Mucosa of stomach (tissue), 1 donor: ENCODE measurements around the gene EFNA5.

Experiments
- H3K27me3 ChIP-seq: one replicate; pipeline ENCODE4 v1.7.0; 2013; ENCODE audit warnings: mild to moderate bottlenecking, low read length; ENCODE audit not compliant: control insufficient read depth, insufficient read depth
- H3K36me3 ChIP-seq: one replicate; pipeline ENCODE4 v1.7.0; 2013; ENCODE audit warnings: low read length; ENCODE audit not compliant: control insufficient read depth, insufficient read depth
- H3K4me1 ChIP-seq: one replicate; pipeline ENCODE4 v1.7.0; 2013; ENCODE audit warnings: mild to moderate bottlenecking, low read length; ENCODE audit not compliant: control insufficient read depth, insufficient read depth
- H3K4me3 ChIP-seq: one replicate; pipeline ENCODE4 v1.7.0; 2013; ENCODE audit warnings: low read length
- H3K9ac ChIP-seq: one replicate; pipeline ENCODE4 v1.7.0; 2013; ENCODE audit warnings: mild to moderate bottlenecking, low read length, moderate library complexity
- H3K9me3 ChIP-seq: one replicate; pipeline ENCODE4 v1.7.0; 2013; ENCODE audit warnings: mild to moderate bottlenecking, low read length, moderate library complexity; ENCODE audit not compliant: control insufficient read depth
- donor health status: Pancreatic carcinoma.

The EFNA5 gene

DNA sequence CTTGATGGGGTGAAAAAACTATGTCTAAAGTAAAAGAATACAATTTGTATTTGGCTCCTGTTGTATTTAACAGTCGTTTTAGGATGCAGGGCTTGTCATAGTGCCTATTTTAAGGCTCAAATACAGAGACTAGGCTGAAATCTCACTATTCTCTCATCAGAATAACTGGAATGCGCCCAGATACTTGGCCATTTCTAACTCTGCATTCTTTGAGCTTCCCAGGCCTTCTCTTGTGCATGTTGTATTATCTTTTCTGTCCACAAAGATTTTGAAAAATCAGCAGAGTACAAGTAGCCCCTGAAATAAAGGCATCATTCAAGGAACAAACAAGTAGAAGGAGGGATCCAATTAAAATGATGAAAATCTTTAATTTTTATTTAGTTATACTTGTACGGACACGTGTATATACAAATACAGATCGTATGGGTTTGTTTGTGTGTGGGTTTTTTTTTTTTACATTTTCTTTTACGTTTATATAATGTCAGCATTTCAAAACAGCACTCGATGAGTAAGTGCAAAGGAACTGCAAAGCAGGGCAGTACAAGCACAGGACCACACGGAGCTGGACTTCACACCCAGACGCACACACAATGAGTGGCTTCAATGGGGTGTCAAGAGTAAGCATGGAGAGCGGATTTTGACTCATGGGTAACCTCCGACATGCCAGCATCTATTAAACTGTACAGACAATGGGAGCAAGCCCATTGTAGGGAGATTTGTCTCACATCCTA is 294.0 kb downstream of the EFNA5 start:
- Histone ChIP-seq H3K9ac (no peak overlapping the region), H3K9me3 (no peaks in the 10 kb centered on the region), H3K4me3 (no peak overlapping the region), H3K36me3 (no peaks in the 10 kb centered on the region), H3K4me1 (peaks cover 14% of the 10 kb centered on the region), H3K27me3 (no peaks in the 10 kb centered on the region)

DNA sequence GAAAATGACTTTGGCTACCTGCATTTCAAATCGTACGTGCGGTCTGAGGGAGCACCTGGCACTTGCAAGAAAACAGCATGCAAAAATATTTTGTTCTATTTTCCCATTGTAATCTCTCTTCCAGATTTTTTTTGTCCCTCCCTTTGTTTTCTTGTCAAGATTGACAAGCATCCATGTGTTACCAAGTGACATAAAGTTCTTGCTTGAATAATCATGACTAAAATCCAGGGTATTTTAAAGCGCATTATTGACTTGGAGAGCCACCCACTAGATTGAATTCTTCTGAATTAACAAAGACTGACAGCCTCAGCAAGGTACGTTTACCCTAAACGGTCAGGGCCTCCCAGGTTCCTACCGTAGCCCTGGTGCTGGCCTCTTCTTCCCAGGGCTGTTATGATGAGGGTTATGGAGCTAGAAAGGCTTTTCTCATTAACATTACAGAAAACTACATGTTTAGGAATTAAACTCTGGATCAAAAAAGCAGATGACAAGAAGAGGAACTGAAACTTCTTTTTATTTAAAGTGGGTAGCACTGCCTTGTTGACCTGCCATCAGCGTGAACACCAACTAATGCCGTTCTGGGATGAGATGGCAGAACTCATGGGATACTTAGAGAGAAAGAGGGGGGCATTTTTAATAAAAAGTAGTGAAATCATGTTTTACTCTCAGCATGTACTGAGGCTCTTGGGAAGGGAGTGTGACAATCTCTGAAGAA is 297.0 kb downstream of the EFNA5 start:
- H3K4me1 ChIP-seq, result no peaks in the 10 kb centered on the region
- no peaks in the 10 kb centered on the region for H3K9me3 ChIP-seq
- no peaks in the 10 kb centered on the region for H3K36me3 ChIP-seq
- no peak overlapping the region for H3K4me3 ChIP-seq
- no peaks in the 10 kb centered on the region for H3K27me3 ChIP-seq
- no peak overlapping the region for H3K9ac ChIP-seq

DNA sequence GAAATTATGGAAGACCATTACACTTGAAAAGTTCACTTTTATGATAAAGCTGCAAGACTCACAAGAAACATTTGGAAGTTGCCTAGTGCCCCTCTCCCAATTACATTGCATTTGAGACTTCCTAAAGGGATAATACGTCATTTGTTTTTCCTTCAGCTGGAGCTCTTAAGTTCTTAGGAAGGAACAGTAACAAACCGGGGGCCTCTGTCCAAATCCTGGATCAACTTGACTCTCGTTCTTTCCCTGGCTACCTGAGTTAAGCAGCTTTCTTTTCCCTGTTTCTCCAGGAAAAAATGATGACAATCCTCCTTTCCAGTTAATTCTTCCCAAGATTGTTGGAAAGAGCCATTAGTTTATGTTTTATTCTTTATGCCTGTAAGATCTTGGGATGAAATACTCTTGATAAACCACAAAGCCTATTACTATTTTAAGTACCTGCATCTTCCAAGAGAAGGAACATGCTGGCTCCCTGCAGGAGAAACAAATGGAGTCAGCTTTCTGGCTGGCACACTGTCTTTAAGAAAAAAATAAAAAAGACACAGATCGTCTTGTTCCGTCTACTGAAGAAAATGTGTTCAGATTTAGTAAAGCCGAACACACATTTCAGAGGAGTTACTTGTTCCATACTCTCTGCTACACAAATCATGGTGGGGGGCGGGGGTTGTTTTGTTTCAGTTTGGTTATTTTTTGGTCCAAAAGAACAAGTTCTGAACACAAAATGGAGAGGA is 297.9 kb downstream of the EFNA5 start:
- Histone ChIP-seq H3K27me3 (no peaks in the 10 kb centered on the region), H3K4me1 (no peaks in the 10 kb centered on the region), H3K4me3 (no peak overlapping the region), H3K9me3 (no peaks in the 10 kb centered on the region), H3K36me3 (no peaks in the 10 kb centered on the region), H3K9ac (no peak overlapping the region)

DNA sequence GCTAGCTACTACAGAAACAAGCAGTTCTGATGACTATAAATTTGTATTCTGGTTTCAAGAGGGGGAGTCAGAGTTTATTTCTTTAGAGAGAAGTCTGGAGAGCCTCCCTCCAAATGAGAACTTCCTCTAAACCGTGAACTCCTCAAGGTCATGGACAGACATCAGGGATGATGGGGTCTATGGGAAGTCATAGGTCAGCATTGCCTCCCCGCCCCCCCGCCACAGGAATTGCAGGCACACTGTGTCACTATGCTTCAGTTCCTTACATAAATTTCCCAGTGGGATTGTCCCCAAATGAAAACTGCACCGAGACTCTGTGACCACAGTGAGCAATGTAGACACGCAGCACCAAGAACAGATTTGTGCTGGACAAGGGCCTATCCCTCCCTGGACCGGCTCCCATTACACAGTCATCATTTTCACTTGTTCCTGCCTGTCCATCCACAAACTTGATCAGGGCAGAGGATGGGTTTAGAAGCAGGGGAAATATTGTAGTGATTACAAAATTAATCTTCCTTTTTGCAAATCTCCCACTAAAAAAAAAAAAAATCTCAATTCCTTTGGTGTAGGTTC is 300.3 kb downstream of the EFNA5 start:
- Histone ChIP-seq H3K36me3 (no peaks in the 10 kb centered on the region), H3K4me3 (no peak overlapping the region), H3K4me1 (no peaks in the 10 kb centered on the region), H3K27me3 (no peaks in the 10 kb centered on the region), H3K9ac (no peak overlapping the region), H3K9me3 (no peaks in the 10 kb centered on the region)

DNA sequence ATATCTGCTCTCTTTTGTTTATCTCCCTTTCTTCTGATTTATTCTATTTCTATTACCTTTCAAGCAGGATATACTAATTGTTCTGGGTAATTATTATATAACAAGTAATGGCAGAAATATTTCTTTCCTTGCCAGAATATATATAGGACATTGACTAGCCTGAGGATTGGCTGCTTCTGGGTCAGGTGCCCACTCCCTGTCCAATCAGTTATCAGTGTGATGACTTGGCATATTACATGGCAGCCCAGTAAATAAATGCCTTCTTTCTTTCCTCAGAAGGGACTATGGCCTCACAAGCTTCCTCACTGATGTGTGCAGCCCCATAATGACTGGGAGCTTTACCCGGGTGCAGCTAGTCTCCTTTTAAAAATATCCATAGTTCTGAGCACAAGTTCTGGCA is 301.1 kb downstream of the EFNA5 start:
- Histone ChIP-seq H3K27me3 (no peaks in the 10 kb centered on the region), H3K9me3 (no peaks in the 10 kb centered on the region), H3K36me3 (no peaks in the 10 kb centered on the region), H3K9ac (no peak overlapping the region), H3K4me1 (no peaks in the 10 kb centered on the region), H3K4me3 (no peak overlapping the region)

DNA sequence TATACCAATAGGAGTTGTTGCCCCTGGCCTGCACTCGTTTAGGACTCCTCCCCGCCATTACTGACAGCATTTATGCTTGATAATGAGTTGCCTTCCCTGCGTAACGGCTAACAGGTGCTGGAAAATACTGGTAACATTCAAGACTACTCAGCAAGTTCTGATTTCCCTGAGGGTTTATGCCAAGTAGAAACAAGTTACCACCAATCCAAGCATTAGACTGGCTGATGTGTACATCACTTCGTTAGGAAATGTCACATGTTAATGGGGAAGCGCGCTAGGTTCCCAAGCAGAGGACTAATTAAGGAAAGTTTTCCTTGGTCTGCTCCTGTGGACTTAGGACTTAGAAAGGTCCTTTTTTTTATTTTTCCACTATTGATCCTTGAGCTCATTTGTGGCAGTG is 302.1 kb downstream of the EFNA5 start:
- Histone ChIP-seq H3K4me3 (no peak overlapping the region), H3K27me3 (no peaks in the 10 kb centered on the region), H3K9me3 (no peaks in the 10 kb centered on the region), H3K4me1 (no peaks in the 10 kb centered on the region), H3K36me3 (no peaks in the 10 kb centered on the region), H3K9ac (no peak overlapping the region)

DNA sequence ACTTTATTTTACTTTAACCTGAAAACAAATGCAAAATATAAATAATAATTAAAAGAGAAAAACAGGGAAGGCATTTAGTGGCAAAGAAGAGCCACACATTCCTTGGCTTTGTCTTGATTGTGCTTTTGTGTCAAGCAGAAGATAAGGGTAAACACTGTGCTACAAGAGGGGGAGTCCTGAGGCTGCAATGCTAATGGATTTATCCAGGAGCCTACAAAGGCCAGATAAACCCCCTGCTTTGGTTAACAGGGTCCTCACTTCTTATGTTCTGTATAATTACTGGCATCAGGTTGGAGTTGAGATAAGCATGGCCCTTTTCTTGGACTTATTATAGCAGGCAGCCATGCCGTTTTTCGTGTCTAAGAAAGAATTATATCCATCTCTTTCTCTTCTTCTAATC is 302.8 kb downstream of the EFNA5 start:
- Histone ChIP-seq H3K9me3 (no peaks in the 10 kb centered on the region), H3K36me3 (no peaks in the 10 kb centered on the region), H3K27me3 (no peaks in the 10 kb centered on the region), H3K9ac (no peak overlapping the region), H3K4me1 (no peaks in the 10 kb centered on the region), H3K4me3 (no peak overlapping the region)

DNA sequence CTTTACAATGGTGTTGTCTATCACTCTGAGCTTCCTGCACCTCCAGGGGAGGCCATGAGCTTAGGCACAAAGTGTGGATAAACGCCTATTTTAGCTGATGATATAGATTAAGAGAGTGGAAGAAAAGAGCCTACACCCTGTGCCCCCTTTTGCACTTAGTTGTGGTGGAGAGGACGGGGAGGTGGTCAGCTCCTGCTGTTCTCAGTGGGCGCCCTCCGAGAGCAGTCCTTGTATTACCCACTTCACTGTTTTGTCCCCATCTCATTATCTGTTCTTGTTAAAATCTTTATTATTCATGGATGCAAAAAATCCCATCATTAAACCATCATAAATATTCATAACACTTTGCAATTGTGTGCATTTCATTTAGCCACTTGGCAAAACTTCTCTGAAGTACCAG is 303.3 kb downstream of the EFNA5 start:
- H3K36me3 ChIP-seq, result no peaks in the 10 kb centered on the region
- no peaks in the 10 kb centered on the region for H3K27me3 ChIP-seq
- H3K4me1 ChIP-seq, result no peaks in the 10 kb centered on the region
- H3K9ac ChIP-seq, result no peak overlapping the region
- H3K9me3 ChIP-seq, result no peaks in the 10 kb centered on the region
- H3K4me3 ChIP-seq, result no peak overlapping the region

DNA sequence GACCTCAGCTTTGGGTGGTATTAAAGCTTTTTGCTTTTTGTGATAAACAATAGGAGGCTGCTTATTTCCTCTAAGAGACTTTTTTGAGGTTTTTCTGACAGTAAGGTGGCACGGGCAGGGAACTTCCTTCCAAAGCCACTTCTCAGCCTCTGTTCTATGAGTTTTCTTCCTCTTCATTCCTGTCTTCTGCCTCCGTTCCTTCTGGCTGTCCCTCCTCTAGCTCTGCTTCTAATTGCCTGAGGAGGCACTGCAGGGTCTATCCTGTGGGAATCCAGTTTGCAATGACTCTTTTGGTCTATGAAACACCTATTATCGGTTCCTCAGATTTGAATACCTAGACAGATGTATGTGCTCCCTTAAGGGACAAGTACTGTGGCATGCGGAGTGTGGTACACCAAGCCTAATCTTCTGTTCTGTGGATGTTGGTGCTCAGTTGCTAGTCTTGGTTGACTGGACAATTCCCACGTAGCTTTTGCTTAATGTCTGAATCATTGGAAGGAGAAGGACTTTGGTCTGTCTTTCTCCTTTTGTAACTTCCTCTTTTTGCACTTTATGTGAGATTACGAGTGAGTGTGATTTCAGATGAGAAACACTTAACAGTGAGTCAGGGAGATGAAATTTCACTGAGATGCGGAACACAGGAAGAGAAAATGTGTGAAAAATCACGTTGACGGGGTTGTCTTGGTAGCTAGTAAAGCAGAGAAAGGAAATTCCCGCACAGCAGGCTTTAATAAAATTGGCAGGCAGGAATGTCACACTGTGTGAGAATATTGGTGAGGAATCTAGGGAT is 305.2 kb downstream of the EFNA5 start:
- Histone ChIP-seq H3K9me3 (no peaks in the 10 kb centered on the region), H3K9ac (no peak overlapping the region), H3K27me3 (no peaks in the 10 kb centered on the region), H3K4me1 (no peaks in the 10 kb centered on the region), H3K4me3 (no peak overlapping the region), H3K36me3 (no peaks in the 10 kb centered on the region)

DNA sequence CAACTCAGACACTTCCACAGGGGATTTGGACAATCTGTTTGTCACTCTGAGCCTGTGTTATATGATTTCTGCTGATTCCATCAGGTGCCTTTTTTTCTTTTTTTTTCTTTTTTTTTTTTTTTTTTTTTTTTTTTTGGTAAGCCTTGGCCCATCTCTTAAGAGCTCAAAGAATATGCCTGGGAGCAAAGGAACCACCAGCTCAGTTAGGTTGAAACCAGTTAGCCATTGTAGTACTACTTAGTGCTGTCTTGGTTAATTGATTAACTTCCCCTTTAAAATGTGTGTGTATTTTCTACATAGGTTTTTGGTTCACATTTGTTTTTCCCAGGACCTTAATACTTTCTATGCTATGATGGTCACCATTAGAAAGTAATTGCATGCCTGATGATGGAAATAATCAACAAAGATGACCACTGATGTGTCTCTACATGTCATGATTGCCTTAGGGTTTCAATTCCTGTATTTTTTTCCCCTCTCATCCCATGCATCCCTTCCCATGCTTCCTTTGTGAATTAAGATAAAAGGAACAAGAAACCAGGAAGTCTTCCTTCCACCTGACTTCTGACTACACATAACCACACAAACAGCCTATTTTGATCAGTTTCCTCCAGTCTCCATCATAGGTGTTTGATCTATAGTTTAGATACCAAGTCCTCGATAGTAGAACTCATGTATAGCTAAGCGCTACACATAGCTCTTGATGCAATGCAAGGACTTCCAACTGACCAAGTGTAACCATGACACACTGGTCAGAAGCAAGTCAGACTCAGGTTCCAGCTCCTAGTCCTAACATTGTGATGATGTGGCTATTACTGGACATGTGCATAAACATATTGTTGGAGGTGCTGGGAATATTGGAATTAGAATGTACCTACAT is 306.1 kb downstream of the EFNA5 start:
- no peaks in the 10 kb centered on the region for H3K36me3 ChIP-seq
- H3K4me3 ChIP-seq, result no peak overlapping the region
- H3K9me3 ChIP-seq, result no peaks in the 10 kb centered on the region
- H3K4me1 ChIP-seq, result no peaks in the 10 kb centered on the region
- H3K27me3 ChIP-seq, result no peaks in the 10 kb centered on the region
- H3K9ac ChIP-seq, result no peak overlapping the region

DNA sequence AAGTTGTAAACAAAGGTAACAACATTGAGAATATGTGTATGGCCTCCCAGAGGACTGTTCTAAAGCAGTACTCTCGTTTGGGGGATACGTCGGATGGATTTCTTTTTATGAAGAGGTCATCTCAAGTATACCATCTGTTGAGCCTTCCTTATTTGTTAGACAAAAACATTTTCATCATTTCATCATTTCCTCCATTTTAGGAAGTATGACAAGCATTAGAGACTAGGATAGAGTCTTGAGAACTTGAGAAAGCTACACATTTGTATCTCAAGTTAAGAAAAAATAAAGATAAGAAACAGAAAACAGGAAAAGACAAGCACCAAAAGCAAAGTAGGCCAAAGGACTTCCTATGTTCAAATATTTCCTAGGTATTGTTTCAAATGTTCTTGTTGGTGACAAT is 307.0 kb downstream of the EFNA5 start:
- Histone ChIP-seq H3K4me3 (no peak overlapping the region), H3K9ac (no peak overlapping the region), H3K36me3 (no peaks in the 10 kb centered on the region), H3K4me1 (no peaks in the 10 kb centered on the region), H3K9me3 (no peaks in the 10 kb centered on the region), H3K27me3 (no peaks in the 10 kb centered on the region)
